GM12864 (cell line): ENCODE measurements around the gene BORCS8.
A peak's percentile ranks its signal among the peaks of the same experiment; 100 is the strongest.
"Not testable (repeated sequence)": the region's sequence is repeated elsewhere in the genome, so short reads cannot be mapped to it uniquely, and the experiment has no call there.

ENCODE experiments used
- DNase-seq: peaks from one replicate; pipeline ENCODE4 v3.0.0-alpha.2; 2011; ENCODE audit warnings: low read depth
- H3K4me3 ChIP-seq: 2 replicates; pipeline ENCODE4 v1.5.1; 2011; ENCODE audit warnings: mild to moderate bottlenecking, low read depth, low read length, control low read depth
- TF ChIP-seq, protein P1 (sequence below): IDR thresholded peaks from 2 replicates; pipeline ENCODE4 v1.5.1; 2011; ENCODE audit warnings: low read depth, mild to moderate bottlenecking, moderate library complexity, low read length, control low read depth, inconsistent platforms; ENCODE audit errors: missing control alignments

Gene BORCS8

DNA sequence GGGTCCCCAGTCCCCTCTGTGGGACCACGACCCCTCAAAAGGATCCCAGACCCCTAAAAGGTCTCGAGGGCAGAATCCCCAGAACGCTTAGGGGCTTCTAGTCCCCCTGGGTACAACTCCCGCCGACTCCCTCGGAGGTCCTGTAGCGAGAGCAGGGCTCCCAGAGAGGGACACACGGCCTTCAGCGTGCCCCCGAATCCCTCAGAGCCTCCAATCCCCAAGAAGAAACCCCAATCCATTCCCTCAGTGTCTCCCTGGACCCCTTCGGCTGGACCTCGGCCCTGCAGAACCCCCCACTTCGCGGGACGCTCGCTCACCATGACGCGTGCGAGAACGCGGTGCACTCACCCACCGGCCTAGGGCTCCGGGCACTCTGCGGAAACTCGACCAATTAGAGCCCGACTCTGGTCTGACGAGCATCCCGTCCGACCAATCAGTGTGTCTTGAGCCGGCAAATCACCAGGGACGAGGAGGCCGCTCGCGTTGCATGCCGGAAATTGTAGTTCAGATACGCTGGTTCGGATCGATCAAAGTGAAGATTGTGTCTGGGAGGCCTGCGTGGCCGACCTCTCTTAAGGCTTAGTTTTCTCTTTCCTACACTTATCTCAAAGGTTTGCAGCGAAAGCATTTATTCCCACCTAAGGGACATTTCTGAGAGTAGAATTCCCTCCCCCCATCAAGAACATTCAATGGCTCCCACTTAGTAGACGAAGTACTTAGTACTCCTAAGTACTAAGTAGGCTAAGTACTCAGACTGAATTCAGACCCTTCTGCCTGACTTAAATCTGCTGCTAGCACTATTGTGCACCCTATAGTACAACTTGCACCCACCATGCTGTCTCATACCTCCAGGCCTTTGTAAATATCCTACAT lies 53.6 kb downstream of the BORCS8 start, which contains the start of gene TMEM161A:
Gene TMEM161A, minus strand, starts transcription at position 370 of the 873 bp plus-strand sequence. Its CDS starts 50 bp downstream, at position 320.
- peak within 1 kb of the TSS; percentile 92 for H3K4me3 ChIP-seq
- TF ChIP-seq, protein P1, sequence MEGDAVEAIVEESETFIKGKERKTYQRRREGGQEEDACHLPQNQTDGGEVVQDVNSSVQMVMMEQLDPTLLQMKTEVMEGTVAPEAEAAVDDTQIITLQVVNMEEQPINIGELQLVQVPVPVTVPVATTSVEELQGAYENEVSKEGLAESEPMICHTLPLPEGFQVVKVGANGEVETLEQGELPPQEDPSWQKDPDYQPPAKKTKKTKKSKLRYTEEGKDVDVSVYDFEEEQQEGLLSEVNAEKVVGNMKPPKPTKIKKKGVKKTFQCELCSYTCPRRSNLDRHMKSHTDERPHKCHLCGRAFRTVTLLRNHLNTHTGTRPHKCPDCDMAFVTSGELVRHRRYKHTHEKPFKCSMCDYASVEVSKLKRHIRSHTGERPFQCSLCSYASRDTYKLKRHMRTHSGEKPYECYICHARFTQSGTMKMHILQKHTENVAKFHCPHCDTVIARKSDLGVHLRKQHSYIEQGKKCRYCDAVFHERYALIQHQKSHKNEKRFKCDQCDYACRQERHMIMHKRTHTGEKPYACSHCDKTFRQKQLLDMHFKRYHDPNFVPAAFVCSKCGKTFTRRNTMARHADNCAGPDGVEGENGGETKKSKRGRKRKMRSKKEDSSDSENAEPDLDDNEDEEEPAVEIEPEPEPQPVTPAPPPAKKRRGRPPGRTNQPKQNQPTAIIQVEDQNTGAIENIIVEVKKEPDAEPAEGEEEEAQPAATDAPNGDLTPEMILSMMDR, result no peak
- DNase-seq, result peak; percentile 99

DNA sequence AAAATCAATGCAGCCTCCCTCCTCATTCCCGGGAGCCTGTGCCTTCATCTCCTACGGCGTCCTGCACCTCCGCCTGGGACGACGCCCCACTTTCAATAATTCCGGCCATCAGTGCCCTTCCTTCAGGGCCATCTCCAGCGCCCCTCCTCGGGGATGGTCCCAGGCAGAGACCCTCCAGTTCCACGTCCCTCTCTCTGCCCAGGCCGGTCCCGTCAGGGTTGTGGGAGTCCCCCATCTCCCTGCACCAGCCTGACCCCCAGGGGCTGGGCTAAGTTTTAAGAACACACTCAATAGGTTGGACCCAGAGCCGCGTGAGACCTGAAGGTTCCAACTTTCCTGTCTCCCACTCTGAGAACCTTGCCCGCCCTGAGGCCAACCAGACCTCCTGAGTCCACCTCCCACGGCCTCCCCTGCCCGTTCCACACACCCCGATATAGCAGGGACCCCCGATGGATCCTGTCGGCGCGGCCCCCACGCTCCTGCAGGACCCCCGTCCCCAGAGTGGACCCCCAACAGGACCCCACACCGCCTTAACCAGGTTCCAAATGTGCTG lies 54.3 kb downstream of the BORCS8 start:
- peak overlapping the region; percentile 92 for H3K4me3 ChIP-seq
- TF ChIP-seq, protein P1, result no peak
- no peak for DNase-seq

DNA sequence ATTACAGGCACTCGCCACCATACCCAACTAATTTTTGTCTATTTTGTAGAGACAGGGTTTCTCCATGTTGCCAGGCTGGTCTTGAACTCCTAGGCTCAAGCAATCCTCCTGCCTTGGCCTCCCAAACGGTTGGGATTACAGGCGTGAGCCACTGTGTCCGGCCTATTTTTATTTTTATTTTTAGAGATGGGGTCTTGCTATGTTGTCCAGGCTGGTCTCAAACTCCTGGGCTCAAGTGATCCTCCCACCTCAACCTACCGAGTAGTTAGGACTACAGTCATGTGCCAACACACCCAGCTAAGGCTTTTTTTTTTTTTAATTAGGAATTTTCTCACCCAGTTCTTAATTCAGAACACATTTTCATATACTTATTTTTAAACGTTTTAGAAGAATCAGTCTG lies 56.2 kb downstream of the BORCS8 start:
- H3K4me3 ChIP-seq, DNase-seq: not testable (repeated sequence)

DNA sequence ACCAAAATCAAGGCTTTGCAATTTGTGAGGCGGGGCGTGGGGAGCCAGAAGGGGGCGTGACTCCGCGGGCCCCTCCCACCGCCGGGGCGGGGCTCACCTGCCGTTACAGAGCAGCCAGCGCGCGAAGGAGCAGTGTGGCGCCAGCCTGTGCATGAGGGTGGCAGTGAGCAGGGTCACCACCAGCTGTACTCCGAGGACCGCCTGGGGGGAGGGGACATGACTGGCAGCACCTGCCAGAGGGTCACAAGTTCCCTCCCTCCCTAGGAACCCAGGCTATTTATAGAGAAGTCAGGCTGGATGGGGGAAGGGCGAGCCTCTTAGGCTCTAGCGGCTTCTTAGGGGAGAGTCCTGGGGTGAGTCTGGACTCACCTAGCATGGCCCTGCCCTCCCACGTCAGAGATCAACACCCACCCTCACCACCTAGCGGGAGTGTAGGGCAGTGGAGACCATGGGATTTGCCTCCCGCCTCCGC lies 57.2 kb downstream of the BORCS8 start:
- DNase-seq, result no peak
- TF ChIP-seq, protein P1, result peak; percentile 37
- H3K4me3 ChIP-seq, result peak overlapping the region; percentile 11

DNA sequence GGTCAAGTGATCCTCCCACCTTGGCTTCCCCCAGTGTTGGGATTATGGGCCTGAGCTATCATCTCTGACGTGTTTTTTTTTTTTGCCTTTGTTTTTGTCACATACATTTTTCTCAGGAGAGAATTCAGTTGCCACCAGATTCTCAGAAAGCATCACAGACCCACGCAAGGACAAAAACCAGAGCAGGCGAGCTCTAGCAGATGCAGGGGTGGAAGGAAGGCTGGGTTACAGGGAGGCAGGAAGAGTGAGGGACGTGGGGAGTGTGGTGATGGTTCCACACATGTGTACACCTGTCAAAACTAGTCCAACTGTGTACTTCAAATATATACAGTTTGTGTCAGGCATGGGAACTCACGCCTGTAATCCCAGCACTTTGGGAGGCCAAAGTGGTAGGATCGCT lies 58.0 kb downstream of the BORCS8 start:
- no peak overlapping the region for H3K4me3 ChIP-seq
- no peak for DNase-seq
- TF ChIP-seq, protein P1, result no peak

DNA sequence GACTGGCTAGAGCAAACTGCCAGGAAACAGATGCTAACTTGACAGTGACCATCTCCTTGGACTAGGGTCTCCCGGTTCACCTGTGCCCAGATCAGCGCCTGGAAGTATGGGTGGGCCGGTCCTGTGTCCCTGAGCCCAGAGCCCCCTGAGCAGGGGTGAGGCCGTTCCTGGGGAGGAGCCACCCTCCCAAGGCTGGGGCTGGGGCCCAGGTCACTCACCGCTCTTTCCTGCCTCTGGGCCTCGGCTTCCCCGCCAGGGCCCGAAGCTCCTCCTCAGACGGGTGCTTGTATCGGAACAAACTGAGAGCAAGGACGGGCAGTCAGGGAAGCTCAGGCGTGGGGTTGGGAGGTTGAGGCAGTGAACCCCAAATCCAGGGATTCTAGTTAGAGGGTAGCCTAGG lies 59.0 kb downstream of the BORCS8 start:
- H3K4me3 ChIP-seq, result no peak overlapping the region
- TF ChIP-seq, protein P1, result no peak
- DNase-seq, result no peak

DNA sequence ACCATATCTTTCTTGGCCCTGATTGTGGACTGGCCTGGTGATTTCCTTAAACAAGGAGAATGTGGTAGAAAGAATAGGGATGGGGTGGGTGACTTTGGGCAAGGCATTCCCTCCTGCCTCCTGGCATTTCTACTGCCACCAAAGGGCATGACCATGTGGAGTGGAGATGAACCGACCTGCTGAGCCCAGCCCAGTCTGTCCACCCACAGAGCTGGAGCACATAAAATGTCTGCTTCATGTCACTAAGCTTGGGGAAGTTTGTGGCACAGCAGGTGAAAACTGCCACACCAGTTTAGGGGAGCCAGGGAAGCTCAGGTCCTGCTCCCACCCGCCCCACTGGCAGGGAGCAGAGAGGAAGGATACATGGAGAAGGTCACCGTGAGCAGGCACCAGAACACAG lies 60.0 kb downstream of the BORCS8 start:
- H3K4me3 ChIP-seq, result no peak overlapping the region
- no peak for DNase-seq
- TF ChIP-seq, protein P1, result no peak
